Ishikawa (cell line): Measurements from ENCODE around the gene STK4.

Experiments used
- CEBPB ChIP-seq: IDR thresholded peaks from 2 replicates; pipeline ENCODE4 v1.6.1; 2012
- CREB1 ChIP-seq: IDR thresholded peaks from 2 replicates; pipeline ENCODE4 v1.6.1; 2012; ENCODE audit warnings: low read depth
- EP300 ChIP-seq: IDR thresholded peaks from 2 replicates; pipeline ENCODE4 v1.6.1; 2012; ENCODE audit warnings: borderline replicate concordance
- FOXM1 ChIP-seq: IDR thresholded peaks from 2 replicates; pipeline ENCODE4 v1.6.1; 2012; ENCODE audit warnings: low read depth, borderline replicate concordance
- NFIC ChIP-seq: IDR thresholded peaks from 2 replicates; pipeline ENCODE4 v1.6.1; 2012
- RAD21 ChIP-seq: IDR thresholded peaks from 2 replicates; pipeline ENCODE4 v1.6.1; 2012; ENCODE audit warnings: low read depth
- TAF1 ChIP-seq: IDR thresholded peaks from 2 replicates; pipeline ENCODE4 v1.6.1; 2012; ENCODE audit warnings: low read depth, mild to moderate bottlenecking
- TCF12 ChIP-seq: IDR thresholded peaks from 2 replicates; pipeline ENCODE4 v1.6.1; 2012; ENCODE audit warnings: low read depth
- YY1 ChIP-seq: IDR thresholded peaks from 2 replicates; pipeline ENCODE4 v1.6.1; 2012; ENCODE audit warnings: low read depth
- ZBTB7A ChIP-seq: IDR thresholded peaks from 2 replicates; pipeline ENCODE4 v1.6.1; 2012; ENCODE audit warnings: low read depth
- TF ChIP-seq, protein P1 (sequence below): IDR thresholded peaks from 2 replicates; pipeline ENCODE4 v1.6.1; 2012
- TF ChIP-seq, protein P2 (sequence below): IDR thresholded peaks from 2 replicates; pipeline ENCODE4 v1.6.1; 2012; ENCODE audit warnings: low read depth, mild to moderate bottlenecking
- TF ChIP-seq, protein P3 (sequence below): IDR thresholded peaks from 2 replicates; pipeline ENCODE4 v1.6.1; 2012

DNA sequence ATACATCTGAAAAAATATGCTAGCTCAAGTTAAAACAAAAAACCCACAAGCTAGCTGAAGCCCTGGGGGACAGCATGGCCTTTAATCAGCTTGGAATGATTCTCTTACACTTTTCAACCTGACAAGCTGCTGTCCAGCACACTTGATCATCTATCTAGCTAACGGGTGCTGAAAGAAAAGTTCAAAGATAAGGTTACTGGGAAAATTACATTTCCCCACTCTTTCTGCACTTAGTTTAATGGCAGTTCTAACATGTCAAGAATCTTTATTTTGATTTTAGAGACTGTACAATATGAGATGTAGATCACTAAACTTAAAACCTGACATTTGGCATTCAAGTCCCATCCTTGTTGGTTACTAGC, 53.4 kb downstream of the STK4 start:
- TF ChIP-seq EP300: no peak
- TF ChIP-seq RAD21: no peak
- no peak for TF ChIP-seq CREB1
- no peak for TF ChIP-seq TCF12
- no peak for TF ChIP-seq TAF1
- TF ChIP-seq YY1: no peak
- TF ChIP-seq, protein P1, sequence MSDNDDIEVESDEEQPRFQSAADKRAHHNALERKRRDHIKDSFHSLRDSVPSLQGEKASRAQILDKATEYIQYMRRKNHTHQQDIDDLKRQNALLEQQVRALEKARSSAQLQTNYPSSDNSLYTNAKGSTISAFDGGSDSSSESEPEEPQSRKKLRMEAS: no peak
- TF ChIP-seq ZBTB7A: no peak
- TF ChIP-seq CEBPB: no peak
- TF ChIP-seq, protein P2, sequence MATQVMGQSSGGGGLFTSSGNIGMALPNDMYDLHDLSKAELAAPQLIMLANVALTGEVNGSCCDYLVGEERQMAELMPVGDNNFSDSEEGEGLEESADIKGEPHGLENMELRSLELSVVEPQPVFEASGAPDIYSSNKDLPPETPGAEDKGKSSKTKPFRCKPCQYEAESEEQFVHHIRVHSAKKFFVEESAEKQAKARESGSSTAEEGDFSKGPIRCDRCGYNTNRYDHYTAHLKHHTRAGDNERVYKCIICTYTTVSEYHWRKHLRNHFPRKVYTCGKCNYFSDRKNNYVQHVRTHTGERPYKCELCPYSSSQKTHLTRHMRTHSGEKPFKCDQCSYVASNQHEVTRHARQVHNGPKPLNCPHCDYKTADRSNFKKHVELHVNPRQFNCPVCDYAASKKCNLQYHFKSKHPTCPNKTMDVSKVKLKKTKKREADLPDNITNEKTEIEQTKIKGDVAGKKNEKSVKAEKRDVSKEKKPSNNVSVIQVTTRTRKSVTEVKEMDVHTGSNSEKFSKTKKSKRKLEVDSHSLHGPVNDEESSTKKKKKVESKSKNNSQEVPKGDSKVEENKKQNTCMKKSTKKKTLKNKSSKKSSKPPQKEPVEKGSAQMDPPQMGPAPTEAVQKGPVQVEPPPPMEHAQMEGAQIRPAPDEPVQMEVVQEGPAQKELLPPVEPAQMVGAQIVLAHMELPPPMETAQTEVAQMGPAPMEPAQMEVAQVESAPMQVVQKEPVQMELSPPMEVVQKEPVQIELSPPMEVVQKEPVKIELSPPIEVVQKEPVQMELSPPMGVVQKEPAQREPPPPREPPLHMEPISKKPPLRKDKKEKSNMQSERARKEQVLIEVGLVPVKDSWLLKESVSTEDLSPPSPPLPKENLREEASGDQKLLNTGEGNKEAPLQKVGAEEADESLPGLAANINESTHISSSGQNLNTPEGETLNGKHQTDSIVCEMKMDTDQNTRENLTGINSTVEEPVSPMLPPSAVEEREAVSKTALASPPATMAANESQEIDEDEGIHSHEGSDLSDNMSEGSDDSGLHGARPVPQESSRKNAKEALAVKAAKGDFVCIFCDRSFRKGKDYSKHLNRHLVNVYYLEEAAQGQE: peak; percentile 59; the same call in 1 of the 2 replicates
- no peak for TF ChIP-seq NFIC
- no peak for TF ChIP-seq FOXM1
- TF ChIP-seq, protein P3, sequence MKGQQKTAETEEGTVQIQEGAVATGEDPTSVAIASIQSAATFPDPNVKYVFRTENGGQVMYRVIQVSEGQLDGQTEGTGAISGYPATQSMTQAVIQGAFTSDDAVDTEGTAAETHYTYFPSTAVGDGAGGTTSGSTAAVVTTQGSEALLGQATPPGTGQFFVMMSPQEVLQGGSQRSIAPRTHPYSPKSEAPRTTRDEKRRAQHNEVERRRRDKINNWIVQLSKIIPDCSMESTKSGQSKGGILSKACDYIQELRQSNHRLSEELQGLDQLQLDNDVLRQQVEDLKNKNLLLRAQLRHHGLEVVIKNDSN: no peak
